ENCODE measurements around the gene LTA.
A peak's percentile ranks its signal among the peaks of the same experiment; 100 is the strongest.

Gene LTA

DNA sequence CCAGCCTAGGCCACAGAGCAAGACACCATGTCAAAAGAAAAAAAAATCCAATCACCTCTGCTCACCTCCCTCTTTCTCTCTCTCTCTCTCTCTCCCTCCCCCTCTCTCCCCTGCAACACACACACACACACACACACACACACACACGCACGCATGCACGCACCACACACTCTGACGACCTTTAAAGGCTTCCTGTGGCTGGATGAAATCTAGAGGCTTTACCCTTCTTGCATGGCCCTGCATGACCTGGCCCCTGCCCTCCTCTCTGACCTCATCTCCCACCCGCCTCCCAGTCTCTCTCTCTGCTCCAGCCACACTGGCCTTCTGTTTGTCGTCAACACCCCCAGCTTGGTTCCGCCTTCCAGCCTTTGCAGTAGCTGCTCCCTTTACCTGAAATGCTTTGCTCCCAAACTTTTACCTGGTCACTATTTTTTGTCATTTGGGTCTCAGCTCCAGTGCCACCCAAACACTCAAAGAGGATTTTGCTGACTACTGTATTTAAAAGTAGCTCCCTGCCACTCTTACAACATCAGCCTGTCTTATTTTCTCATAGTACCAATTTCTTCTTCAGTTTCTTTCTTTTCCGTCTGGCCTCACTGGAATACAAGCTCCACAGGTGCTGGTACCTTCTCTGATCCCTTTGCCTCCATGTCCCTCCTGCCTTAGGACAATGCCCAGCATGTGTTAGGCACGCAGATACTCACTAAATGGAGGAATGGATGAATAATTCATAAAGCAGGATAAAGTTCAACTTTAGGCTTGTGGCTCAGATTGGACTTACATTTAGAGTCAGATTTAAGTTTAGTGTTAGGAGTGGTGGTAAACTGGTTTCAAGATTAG lies 4.3 kb upstream of the LTA start:
- H3K4me1 ChIP-seq (ENCODE audit: control insufficient read depth, insufficient read depth, low read length): no peaks in the 10 kb centered on the region
- POLR2A ChIA-PET: interaction anchor here (0.6 kb wide), 1 partner anchor 436 kb away, joined by 3 read pairs; no protein-coding TSS in a partner anchor
- H3K4me3 ChIP-seq (ENCODE audit: low read depth, low read length): no peak overlapping the region
- TF ChIP-seq SETDB1 (IDR thresholded peaks at IDR 0.05; ENCODE audit: insufficient read length, low read length): no peak
- no peak for TF ChIP-seq YY1 (tag by site-specific recombination; IDR thresholded peaks at IDR 0.05)
- no peak for TF ChIP-seq SP2 (tag by site-specific recombination; IDR thresholded peaks at IDR 0.05)
- no peak for TF ChIP-seq ZNF16 (tag by site-specific recombination; IDR thresholded peaks at IDR 0.05; ENCODE audit: low read depth)
- TF ChIP-seq, protein P1, sequence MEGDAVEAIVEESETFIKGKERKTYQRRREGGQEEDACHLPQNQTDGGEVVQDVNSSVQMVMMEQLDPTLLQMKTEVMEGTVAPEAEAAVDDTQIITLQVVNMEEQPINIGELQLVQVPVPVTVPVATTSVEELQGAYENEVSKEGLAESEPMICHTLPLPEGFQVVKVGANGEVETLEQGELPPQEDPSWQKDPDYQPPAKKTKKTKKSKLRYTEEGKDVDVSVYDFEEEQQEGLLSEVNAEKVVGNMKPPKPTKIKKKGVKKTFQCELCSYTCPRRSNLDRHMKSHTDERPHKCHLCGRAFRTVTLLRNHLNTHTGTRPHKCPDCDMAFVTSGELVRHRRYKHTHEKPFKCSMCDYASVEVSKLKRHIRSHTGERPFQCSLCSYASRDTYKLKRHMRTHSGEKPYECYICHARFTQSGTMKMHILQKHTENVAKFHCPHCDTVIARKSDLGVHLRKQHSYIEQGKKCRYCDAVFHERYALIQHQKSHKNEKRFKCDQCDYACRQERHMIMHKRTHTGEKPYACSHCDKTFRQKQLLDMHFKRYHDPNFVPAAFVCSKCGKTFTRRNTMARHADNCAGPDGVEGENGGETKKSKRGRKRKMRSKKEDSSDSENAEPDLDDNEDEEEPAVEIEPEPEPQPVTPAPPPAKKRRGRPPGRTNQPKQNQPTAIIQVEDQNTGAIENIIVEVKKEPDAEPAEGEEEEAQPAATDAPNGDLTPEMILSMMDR (tag by site-specific recombination; IDR thresholded peaks at IDR 0.05): no peak
- TF ChIP-seq, protein P2, sequence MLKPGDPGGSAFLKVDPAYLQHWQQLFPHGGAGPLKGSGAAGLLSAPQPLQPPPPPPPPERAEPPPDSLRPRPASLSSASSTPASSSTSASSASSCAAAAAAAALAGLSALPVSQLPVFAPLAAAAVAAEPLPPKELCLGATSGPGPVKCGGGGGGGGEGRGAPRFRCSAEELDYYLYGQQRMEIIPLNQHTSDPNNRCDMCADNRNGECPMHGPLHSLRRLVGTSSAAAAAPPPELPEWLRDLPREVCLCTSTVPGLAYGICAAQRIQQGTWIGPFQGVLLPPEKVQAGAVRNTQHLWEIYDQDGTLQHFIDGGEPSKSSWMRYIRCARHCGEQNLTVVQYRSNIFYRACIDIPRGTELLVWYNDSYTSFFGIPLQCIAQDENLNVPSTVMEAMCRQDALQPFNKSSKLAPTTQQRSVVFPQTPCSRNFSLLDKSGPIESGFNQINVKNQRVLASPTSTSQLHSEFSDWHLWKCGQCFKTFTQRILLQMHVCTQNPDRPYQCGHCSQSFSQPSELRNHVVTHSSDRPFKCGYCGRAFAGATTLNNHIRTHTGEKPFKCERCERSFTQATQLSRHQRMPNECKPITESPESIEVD (tag by site-specific recombination; IDR thresholded peaks at IDR 0.05): no peak
- TF ChIP-seq ZBTB17 (tag by site-specific recombination; IDR thresholded peaks at IDR 0.05): no peak
- no peak for TF ChIP-seq SP7 (tag by site-specific recombination; IDR thresholded peaks at IDR 0.05)
- TF ChIP-seq ZNF664 (tag by site-specific recombination; IDR thresholded peaks at IDR 0.05): no peak
- TF ChIP-seq ZNF354C (tag by site-specific recombination; IDR thresholded peaks at IDR 0.05; ENCODE audit: borderline replicate concordance, low read depth): no peak
- no peak for TF ChIP-seq OSR2 (tag by site-specific recombination; IDR thresholded peaks at IDR 0.05)
- no peak for TF ChIP-seq ZNF157 (tag by site-specific recombination; IDR thresholded peaks at IDR 0.05)
- TF ChIP-seq ZNF654 (tag by site-specific recombination; IDR thresholded peaks at IDR 0.05; ENCODE audit: low read depth): no peak
- TF ChIP-seq ZNF792 (tag by site-specific recombination; IDR thresholded peaks at IDR 0.05): no peak
- no peak for TF ChIP-seq HOXC10 (CRISPR knock-in tag; IDR thresholded peaks at IDR 0.05)
- TF ChIP-seq ZNF366 (tag by site-specific recombination; conservative IDR thresholded peaks at IDR 0.05): no peak
- TF ChIP-seq OVOL3 (tag by site-specific recombination; IDR thresholded peaks at IDR 0.05): no peak
- TF ChIP-seq ZNF585B (tag by site-specific recombination; IDR thresholded peaks at IDR 0.05): no peak
- TF ChIP-seq ZNF621 (tag by site-specific recombination; IDR thresholded peaks at IDR 0.05): no peak
- TF ChIP-seq ZNF626 (tag by site-specific recombination; IDR thresholded peaks at IDR 0.05): no peak
- no peak for TF ChIP-seq ZNF324 (tag by site-specific recombination; IDR thresholded peaks at IDR 0.05)
- TF ChIP-seq, protein P3, sequence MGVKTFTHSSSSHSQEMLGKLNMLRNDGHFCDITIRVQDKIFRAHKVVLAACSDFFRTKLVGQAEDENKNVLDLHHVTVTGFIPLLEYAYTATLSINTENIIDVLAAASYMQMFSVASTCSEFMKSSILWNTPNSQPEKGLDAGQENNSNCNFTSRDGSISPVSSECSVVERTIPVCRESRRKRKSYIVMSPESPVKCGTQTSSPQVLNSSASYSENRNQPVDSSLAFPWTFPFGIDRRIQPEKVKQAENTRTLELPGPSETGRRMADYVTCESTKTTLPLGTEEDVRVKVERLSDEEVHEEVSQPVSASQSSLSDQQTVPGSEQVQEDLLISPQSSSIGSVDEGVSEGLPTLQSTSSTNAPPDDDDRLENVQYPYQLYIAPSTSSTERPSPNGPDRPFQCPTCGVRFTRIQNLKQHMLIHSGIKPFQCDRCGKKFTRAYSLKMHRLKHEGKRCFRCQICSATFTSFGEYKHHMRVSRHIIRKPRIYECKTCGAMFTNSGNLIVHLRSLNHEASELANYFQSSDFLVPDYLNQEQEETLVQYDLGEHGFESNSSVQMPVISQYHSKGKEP (tag by site-specific recombination; IDR thresholded peaks at IDR 0.05): no peak
- TF ChIP-seq, protein P4, sequence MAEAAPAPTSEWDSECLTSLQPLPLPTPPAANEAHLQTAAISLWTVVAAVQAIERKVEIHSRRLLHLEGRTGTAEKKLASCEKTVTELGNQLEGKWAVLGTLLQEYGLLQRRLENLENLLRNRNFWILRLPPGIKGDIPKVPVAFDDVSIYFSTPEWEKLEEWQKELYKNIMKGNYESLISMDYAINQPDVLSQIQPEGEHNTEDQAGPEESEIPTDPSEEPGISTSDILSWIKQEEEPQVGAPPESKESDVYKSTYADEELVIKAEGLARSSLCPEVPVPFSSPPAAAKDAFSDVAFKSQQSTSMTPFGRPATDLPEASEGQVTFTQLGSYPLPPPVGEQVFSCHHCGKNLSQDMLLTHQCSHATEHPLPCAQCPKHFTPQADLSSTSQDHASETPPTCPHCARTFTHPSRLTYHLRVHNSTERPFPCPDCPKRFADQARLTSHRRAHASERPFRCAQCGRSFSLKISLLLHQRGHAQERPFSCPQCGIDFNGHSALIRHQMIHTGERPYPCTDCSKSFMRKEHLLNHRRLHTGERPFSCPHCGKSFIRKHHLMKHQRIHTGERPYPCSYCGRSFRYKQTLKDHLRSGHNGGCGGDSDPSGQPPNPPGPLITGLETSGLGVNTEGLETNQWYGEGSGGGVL (tag by site-specific recombination; IDR thresholded peaks at IDR 0.05): peak; percentile 69
- TF ChIP-seq, protein P5, sequence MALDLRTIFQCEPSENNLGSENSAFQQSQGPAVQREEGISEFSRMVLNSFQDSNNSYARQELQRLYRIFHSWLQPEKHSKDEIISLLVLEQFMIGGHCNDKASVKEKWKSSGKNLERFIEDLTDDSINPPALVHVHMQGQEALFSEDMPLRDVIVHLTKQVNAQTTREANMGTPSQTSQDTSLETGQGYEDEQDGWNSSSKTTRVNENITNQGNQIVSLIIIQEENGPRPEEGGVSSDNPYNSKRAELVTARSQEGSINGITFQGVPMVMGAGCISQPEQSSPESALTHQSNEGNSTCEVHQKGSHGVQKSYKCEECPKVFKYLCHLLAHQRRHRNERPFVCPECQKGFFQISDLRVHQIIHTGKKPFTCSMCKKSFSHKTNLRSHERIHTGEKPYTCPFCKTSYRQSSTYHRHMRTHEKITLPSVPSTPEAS (tag by site-specific recombination; IDR thresholded peaks at IDR 0.05): peak; percentile 91
- TF ChIP-seq, protein P6, sequence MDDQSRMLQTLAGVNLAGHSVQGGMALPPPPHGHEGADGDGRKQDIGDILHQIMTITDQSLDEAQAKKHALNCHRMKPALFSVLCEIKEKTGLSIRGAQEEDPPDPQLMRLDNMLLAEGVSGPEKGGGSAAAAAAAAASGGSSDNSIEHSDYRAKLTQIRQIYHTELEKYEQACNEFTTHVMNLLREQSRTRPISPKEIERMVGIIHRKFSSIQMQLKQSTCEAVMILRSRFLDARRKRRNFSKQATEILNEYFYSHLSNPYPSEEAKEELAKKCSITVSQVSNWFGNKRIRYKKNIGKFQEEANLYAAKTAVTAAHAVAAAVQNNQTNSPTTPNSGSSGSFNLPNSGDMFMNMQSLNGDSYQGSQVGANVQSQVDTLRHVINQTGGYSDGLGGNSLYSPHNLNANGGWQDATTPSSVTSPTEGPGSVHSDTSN (CRISPR knock-in tag; IDR thresholded peaks at IDR 0.05): no peak
- no peak for TF ChIP-seq ZNF660 (tag by site-specific recombination; IDR thresholded peaks at IDR 0.05)
- no peak for TF ChIP-seq ZNF843 (tag by site-specific recombination; IDR thresholded peaks at IDR 0.05)
- TF ChIP-seq ZFHX2 (tag by site-specific recombination; conservative IDR thresholded peaks at IDR 0.05): 0 out of 2 replicates have a peak, but pooled peaks have one; percentile 35
- peak; percentile 74 for TF ChIP-seq EGR2 (tag by site-specific recombination; IDR thresholded peaks at IDR 0.05; ENCODE audit: low read depth)
- TF ChIP-seq GLI2 (tag by site-specific recombination; IDR thresholded peaks at IDR 0.05; ENCODE audit: borderline replicate concordance, low read depth): no peak

More for the DNA sequence above, 4.3 kb upstream of the LTA start:
- Histone ChIP-seq H3K36me3 (ENCODE audit: control insufficient read depth in 2 of 2, insufficient read depth in 1 of 2, low read length in 2 of 2) (no peaks in the 10 kb centered on the region), H3K9me3 (ENCODE audit: control insufficient read depth, insufficient read depth, low read depth, low read length) (no peaks in the 10 kb centered on the region), H3K27ac (ENCODE audit: extremely low read depth, low read depth, low read length) (no peak overlapping the region)
- CTCF ChIA-PET: interaction anchor here (0.9 to 6.5 kb wide), 7 partner anchors 13 to 385 kb away, joined by 3 to 71 read pairs (median 4); partner anchors contain the start of genes ATP6V1G2 and LTB
